K562 treated with DMSO at 1 percent for 24 hours (cell line): ENCODE measurements around the gene SBNO2. TPM values are rescaled to one million over a fixed set of nuclear protein-coding genes. Genes with fewer than 3 reads are reported as not detected.

Experiments used
- total RNA-seq: library from RNA; unstranded; fragments of 300-600 nt; gene quantifications from 2 replicates; pipeline ENCODE4 v1.2.3, GENCODE V29; 2022; ENCODE audit warnings: low read depth; ENCODE audit not compliant: insufficient read depth

The SBNO2 gene
- total RNA-seq: 48.0 and 49.2 TPM in 2 replicates

GRCh38 chr19:1173845-1174809 is at the start of gene SBNO2:
Gene SBNO2, minus strand, starts transcription at chr19:1174268. Its CDS starts 19,992 bp downstream, at chr19:1154276.

GRCh38 chr19:1205114-1206099 is 31.3 kb upstream of the SBNO2 start, which contains the start of gene STK11:
Gene STK11, plus strand, starts transcription at chr19:1205778. Its CDS starts 1,136 bp downstream, at chr19:1206914.

GRCh38 chr19:1103708-1104310 is 70.3 kb downstream of the SBNO2 start, which contains the start of gene GPX4:
Gene GPX4, plus strand, starts transcription at chr19:1103994. Its CDS starts 50 bp downstream, at chr19:1104044.

GRCh38 chr19:1094978-1095701 is 78.9 kb downstream of the SBNO2 start, which contains the start of gene POLR2E:
Gene POLR2E, minus strand, starts transcription at chr19:1095375. Its CDS starts 60 bp downstream, at chr19:1095315.

GRCh38 chr19:1066748-1067340 is 107.2 kb downstream of the SBNO2 start, which contains the start of gene ARHGAP45:
Gene ARHGAP45, plus strand, starts transcription at chr19:1067167. Its CDS starts 239 bp downstream, at chr19:1067406.

Other genes with a start within 250 kb of the SBNO2 start
- 72.0 and 83.1 TPM in 2 replicates for gene ARID3A, start 248.2 kb downstream of the SBNO2 start, total RNA-seq
- gene WDR18, start 189.9 kb downstream of the SBNO2 start, total RNA-seq: 89.2 and 91.4 TPM in 2 replicates
- gene GRIN3B, start 173.8 kb downstream of the SBNO2 start, total RNA-seq: 0.66 and 0.73 TPM in 2 replicates
- 234 and 259 TPM in 2 replicates for gene TMEM259, start 153.1 kb downstream of the SBNO2 start, total RNA-seq
- not detected in 2 replicates for gene RNU6-2, start 152.7 kb downstream of the SBNO2 start, total RNA-seq
- gene CNN2, start 147.7 kb downstream of the SBNO2 start, total RNA-seq: 103 and 109 TPM in 2 replicates
- gene ABCA7, start 134.2 kb downstream of the SBNO2 start, total RNA-seq: 68.1 and 68.5 TPM in 2 replicates
- 26.5 and 30.6 TPM in 2 replicates for gene ARHGAP45, start 107.1 kb downstream of the SBNO2 start, total RNA-seq
- 298 and 316 TPM in 2 replicates for gene POLR2E, start 78.9 kb downstream of the SBNO2 start, total RNA-seq
- gene GPX4, start 70.3 kb downstream of the SBNO2 start, total RNA-seq: 1,084 and 1,166 TPM in 2 replicates
- 143 and 156 TPM in 2 replicates for gene STK11, start 31.5 kb upstream of the SBNO2 start, total RNA-seq
- 7.1 and 10.1 TPM in 2 replicates for gene CBARP, start 63.7 kb upstream of the SBNO2 start, total RNA-seq
- gene ATP5F1D, start 67.5 kb upstream of the SBNO2 start, total RNA-seq: 387 and 503 TPM in 2 replicates
- 68.5 and 71.2 TPM in 2 replicates for gene MIDN, start 74.3 kb upstream of the SBNO2 start, total RNA-seq
- 121 and 125 TPM in 2 replicates for gene CIRBP, start 95.1 kb upstream of the SBNO2 start, total RNA-seq
- 76.4 and 82.4 TPM in 2 replicates for gene FAM174C, start 101.3 kb upstream of the SBNO2 start, total RNA-seq
- not detected in 2 replicates for gene EFNA2, start 111.6 kb upstream of the SBNO2 start, total RNA-seq
- gene NDUFS7, start 209.6 kb upstream of the SBNO2 start, total RNA-seq: 455 and 509 TPM in 2 replicates
- 65.8 and 79.9 TPM in 2 replicates for gene GAMT, start 227.3 kb upstream of the SBNO2 start, total RNA-seq
- gene DAZAP1, start 233.3 kb upstream of the SBNO2 start, total RNA-seq: 118 and 124 TPM in 2 replicates